Activated gamma-delta T cell (primary cell): Measurements from ENCODE around the gene TMEM161B.
"Not testable (repeated sequence)": the region's sequence is repeated elsewhere in the genome, so short reads cannot be mapped to it uniquely, and the experiment has no call there.

ENCODE experiments used
- DNase-seq: peaks from one replicate; lab custom pipeline; 2025; lab: John Stamatoyannopoulos, UW
- total RNA-seq, 2 donors: gene quantifications; one replicate each; lab custom pipeline; 2026; lab: John Stamatoyannopoulos, UW

The TMEM161B gene
- total RNA-seq, result 52.0 to 63.0 reads per million in 2 donors

DNA sequence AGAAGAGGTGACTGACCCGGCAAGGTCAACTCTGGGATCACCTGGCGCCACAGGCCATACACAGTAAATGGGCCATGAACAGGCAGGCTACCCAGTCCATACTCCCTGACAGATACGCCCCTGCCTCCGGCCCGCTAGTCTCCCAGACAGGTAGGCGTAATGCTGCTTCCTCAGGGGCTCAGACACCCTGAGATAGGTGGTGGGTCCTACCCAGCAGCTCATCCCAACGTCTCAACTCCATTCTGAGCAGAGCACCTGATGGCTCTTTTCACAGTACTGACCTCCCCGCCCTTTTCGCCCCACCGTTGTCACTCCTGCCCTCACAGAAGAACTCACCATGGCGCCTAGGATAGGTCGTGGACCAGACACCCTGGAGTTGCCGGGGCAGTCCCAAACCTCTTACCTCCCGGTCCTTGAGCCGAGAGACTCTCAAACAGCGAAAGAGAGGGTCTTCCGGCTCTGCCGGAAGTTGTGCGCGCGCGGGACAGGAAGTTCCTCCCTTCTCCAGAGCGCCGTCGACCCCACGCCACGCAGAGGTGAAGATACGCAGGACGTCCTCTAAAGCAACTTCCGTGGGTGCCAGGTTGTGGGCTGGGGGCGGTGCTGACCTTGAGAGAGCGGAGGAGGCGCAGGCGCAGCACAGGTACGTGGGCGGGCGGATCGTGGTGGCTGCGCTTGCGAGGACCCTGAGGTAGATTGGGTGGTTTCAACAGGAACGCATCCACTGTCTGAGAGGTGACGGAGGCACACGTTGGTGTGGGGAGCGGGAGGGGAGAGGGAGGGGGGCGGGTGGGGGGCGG, at the start of gene TMEM161B:
Gene TMEM161B (minus strand): TSS at position 461 of the 800 bp plus-strand sequence. CDS start 122 bp downstream, at position 339.
- peak; percentile 87 for DNase-seq

DNA sequence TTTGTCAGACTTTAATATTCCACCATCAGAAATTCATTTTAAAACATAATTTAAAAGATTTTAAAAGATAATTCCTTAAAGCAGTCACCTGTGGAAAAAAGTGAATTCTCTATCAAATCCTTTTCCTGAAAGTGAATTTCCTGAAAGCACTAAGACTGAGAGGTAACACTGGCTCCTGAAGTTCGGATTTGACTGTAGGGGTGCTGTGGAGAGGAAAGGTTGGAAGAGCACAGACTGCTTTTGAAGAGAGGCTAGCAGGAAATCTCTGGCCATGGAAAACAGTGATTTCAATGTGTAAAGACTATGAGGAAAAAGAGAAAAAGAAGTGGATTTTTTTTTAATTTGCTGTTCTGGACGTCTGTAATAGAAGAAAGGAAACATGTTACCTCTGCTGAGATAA, 35.7 kb upstream of the TMEM161B start:
- no peak for DNase-seq

DNA sequence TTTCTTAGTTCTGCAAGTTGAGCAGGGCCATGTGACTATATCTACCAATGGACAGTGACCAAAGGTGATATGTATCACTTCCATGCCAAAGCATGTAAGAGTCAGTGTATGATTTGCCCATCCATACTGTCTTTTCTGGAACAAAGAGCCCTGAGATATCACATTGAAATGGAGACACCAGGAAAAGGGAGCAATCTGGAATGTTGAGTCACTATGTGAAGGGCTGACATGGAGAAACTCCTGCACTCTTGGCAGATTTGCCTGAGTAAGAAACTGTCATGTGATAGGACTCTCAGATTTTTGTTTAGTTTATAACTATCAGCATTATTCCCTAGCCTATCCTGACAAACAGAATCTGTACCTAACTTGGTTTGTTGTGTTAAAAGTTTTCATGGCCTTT, 29.8 kb upstream of the TMEM161B start:
- no peak for DNase-seq

DNA sequence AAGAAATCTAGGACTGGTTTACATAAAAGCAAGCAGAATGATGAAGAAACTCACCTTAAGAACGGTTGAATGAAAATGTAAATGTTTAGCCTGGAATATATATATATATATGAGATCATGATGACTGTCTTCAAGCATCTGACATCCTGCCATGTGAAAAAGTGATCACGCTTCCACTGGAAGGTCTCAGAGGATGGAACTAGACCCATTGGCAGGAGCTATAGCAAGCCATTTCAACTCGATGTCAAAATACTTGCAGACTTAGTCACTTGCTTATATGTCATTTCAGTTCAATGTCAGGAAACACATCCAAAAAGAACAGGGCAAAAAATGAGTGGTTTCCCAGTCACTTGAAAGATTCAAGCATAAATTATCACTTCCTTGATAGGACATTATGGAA, 22.2 kb upstream of the TMEM161B start:
- DNase-seq, result no peak

DNA sequence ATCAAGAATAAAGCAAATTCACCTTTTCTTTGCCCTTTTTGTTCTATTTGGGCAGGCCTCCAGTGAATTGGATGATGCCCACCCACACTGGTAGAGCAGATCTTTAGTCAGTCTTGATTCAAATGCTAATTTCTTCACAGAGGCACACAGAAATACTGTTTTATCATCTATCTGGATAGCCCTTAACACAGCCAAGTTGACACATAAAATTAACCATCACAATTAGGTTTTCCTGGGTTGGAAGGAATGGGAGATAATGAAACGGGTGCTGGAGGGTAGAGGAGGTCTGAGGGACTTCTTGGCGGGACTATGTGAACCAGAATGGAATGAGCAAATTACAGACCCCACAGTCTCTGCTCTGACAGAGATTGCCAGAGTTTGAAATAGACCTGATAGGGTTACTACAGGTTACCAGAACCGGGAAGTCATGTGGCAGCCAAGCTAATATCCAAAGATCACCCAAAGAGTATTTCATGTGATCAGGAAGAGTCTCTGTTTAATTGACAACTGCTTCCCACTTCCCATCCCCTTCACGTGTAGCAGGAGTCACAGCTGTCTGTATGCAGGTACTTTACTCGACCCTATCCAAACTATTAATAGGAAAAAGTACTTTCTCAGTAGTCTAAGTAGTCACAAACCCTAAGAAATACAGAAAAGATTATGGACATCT, 20.0 kb upstream of the TMEM161B start:
- DNase-seq, result no peak

GRCh38 chr5:88287846-88288527, 19.3 kb upstream of the TMEM161B start:
- DNase-seq, result no peak

DNA sequence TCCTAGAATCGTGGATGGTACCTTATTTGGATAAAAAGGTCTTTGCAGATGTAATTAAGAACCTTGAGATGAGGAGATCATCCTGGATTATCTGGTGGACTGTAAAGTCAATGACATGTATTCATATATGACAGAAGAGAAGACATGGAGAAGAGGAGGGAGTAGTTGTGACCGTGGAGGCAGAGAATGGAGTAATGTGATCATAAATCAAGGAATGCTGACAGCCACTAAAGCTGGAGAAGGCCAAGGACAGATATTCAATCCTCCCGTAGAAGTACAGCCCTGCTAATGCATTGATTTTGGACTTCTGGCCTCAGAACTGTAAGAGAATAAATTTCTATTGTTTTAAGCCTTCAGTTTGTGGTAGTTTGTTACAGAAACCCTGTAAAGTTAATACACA, 18.7 kb upstream of the TMEM161B start:
- DNase-seq, result no peak

GRCh38 chr5:88283690-88284089, 15.0 kb upstream of the TMEM161B start:
- DNase-seq, result no peak

- DNase-seq, result no peak
These were observed 12.7 kb upstream of the TMEM161B start for GRCh38 chr5:88281322-88281721.

DNA sequence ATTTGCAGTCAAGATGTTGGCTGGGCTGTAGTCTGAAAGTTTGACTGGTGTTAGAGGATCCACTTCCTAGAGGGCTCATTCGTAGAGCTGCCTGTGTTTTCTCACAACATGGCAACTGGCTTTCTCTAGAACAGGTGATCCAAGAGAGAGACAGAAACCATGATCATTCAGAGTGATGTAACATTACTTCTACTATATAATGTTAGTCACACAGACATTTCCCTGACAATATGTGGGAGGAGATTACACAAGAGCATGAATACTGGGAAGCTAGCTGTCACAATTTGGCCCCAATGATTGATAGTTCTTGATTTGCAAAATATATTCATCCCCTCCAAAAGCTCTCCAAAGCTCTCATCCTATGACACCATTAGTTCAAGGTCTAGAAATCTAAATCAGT, 10.9 kb upstream of the TMEM161B start:
- DNase-seq, result no peak

- no peak for DNase-seq
These were observed 7.7 kb upstream of the TMEM161B start for GRCh38 chr5:88276378-88276777.

DNA sequence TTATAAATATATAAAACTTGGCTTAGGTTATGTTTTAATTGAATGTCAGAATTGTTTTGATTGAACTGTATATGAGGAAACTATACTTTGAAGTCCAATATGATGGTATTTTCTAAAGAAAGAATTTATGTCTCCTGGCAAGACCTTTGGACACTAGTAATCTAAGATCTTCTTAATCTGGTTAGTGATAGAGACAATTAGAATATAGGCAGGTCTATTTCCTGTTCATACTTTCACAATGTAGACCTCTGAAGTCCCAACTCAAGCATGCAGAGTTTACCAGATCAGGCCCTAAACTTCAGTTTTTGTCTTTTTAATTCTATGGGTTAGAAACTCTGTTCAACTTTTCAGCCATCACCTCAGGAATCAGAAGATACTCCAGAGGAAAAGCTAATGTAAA, 6.9 kb upstream of the TMEM161B start:
- DNase-seq, result no peak

DNA sequence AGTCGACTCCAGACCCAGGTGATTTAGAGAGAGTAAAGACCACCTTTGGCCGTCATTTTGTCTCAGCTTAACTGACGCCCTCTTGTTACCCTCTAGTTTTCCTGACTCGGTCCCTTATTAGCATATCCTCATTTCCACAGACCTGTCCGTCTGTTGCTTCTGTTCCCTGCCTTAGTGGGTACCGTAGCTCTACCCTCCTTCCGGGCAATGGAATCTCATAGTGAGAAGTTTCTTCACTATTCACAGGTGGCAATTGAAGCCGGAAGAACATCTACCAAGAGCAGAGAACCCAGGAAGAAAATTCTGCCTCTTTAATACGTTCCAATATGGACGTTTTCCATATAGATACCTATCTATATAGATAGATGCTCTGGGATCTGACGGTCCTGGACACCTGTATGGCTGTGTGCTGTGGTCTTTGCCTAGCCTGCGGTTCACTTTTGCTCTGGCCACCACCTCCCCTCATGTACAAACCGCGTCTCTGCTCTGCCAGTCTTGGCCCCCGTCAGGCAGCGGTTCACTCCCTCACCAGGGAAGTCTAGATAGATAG, 652 bp upstream of the TMEM161B start:
- DNase-seq, result no peak

DNA sequence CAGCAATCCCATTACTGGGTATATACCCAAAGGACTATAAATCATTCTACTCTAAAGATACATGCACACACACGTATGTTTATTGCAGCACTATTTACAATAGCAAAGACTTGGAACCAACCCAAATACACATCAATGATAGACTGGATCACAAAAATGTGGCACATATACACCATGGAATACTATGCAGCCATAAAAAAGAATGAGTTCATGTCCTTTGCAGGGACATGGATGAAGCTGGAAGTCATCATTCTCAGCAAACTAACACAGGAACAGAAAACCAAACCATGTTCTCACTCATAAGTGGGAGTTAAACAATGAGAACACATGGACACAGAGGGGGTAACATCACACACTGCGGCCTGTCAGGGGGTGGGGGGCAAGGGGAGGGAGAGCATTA, 4.1 kb downstream of the TMEM161B start:
- DNase-seq, result not testable (repeated sequence)

GRCh38 chr5:88263349-88263748, 5.3 kb downstream of the TMEM161B start:
- no peak for DNase-seq

GRCh38 chr5:88262116-88262515, 6.5 kb downstream of the TMEM161B start:
- no peak for DNase-seq

DNA sequence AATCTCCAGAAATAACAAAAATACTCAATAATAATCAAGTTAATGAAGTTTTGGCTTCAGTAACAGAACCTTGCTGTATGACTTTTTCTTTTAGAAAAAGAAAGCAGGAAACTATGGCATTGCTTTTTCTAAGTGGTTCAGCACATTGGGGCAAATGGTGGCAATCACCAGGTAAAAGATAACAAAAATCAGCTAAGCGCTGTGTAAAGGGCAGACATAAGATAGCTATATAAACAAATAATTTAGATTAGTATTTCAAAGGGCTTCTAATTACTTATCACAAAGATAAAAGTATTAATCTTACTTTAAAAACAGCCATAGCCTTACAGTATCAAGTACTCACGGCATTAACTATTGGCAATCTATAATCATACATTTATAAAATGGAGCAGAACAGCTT, 10.0 kb downstream of the TMEM161B start:
- DNase-seq, result no peak

DNA sequence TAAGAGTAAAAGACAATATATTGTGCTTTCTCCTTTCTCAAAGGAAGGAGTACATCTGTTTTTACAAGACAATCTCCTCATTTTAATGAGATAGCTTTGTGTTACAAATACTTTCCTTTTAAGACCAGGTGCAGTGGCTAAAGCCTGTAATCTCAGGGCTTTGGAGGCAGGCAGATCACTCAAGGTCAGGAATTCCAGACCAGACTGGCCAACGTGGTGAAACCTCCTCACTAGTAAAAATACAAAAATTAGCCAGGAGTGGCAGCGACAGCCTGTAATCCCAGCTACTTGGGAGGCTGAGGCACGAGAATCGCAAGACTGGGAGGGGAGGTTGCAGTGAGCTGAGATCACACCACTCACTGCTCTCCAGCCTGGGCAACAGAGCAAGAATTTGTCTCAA, 11.8 kb downstream of the TMEM161B start:
- no peak for DNase-seq

DNA sequence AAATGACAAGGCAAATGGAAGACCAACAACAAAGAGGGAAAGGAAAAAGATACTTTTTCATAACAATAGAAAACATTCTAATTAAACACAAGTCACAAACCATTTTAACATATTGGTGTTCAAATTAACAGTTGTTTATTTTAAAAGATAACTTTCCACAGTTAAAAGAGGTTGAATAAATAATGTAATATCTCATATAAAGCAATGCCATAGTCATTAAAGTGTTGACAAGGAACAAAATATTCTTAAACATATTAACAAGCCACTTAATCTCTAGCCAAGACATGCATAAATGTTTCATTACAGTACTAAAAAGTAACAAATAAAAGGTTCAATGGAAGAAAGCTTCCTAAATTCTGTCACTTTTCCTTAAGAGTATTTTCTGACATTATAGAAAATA, 12.6 kb downstream of the TMEM161B start:
- no peak for DNase-seq

DNA sequence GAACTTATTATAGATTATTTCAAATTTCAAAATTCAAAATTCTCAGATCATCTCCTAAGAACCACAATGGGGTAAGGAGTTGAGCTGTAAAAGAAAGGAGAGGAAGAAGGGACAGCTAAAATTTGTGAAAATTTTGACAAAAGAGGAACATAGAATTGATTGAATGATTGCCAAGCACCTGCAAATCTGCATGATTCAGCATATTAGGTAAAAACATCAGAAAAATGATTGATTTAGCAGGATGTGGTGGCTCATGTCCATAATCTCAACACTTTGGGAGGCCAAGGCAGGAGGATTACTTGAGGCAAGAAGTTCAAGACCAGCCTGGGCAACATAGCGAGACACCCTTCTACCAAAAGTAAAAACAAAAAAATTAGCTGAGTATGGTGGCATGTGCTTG, 14.3 kb downstream of the TMEM161B start:
- no peak for DNase-seq

DNA sequence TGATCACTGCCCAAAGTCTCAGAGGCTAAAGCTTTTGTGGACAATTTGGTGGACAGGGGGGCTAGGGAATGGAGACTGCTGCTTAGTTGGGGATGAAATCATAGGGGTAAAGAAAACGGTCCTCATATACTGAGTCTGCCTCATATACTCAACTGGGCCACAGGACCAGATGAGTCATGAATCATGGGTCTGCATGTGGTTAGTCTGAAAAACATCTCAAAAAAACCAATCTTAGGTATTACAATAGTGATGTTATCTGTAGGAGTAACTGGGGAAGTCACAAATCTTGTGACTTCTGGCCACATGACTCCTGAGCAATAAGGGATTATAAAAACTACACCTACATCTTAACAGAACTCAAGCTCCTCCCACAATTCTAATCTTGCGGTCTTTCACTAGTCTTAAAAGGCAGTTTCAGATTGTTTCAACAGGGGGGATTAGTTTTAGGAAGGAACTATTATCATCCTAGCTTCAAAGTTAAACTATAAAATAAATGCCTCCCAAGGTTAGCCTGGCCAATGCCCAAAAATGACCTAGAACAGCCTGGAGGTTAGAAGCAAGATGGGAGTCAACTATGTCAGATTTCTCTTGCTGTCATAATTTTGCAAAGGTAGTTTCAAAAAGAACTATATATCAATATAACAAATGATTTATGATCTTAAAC, 17.5 kb downstream of the TMEM161B start:
- DNase-seq, result no peak

- no peak for DNase-seq
These were observed 18.6 kb downstream of the TMEM161B start for GRCh38 chr5:88250010-88250409.
